ENCODE results near the gene RRP15. TPM values are rescaled to one million over a fixed set of nuclear protein-coding genes. Genes with fewer than 3 reads are reported as not detected.

Gene RRP15
- total and polyA plus RNA-seq, 9 of the 15 experiments (the other 6 are each of a cell fraction or from before 2014, with no cell fraction given): 9.5 to 58.1 (median 29.3) TPM

GRCh38 chr1:218249338-218250140 is 35.6 kb upstream of the RRP15 start:
- CTCF ChIA-PET (ENCODE audit: low intra/inter-chr PET ratio): no interaction called here
- no TSS peak for BruUV-seq (replicated peaks)
- intact Hi-C loops (cut with micrococcal nuclease) (loop anchor here (10.0 kb wide), 2 partner anchors 1135 to 1565 kb away; no protein-coding TSS in a partner anchor), in situ Hi-C loops (cut with MboI) (no loop called here)
- TF ChIP-seq FOXK2 (conservative IDR thresholded peaks at IDR 0.05 in 1 of 2, IDR thresholded peaks at IDR 0.05 in 1 of 2; ENCODE audit: low read depth in 2 of 2): no peak
- no peak for TF ChIP-seq BHLHE40 (IDR thresholded peaks at IDR 0.05; ENCODE audit: low read length)
- TF ChIP-seq ZNF551 (CRISPR knock-in tag; IDR thresholded peaks at IDR 0.05): no peak
- TF ChIP-seq ZNF785 (CRISPR knock-in tag; IDR thresholded peaks at IDR 0.05): no peak
- FAIRE-seq (no peak), ATAC-seq (no peak), DNase-seq (ENCODE audit: extremely low read depth in 1 of 4, low spot score in 3 of 4) (no peak)
- no peaks in the 10 kb centered on the region for H4K20me1 ChIP-seq (replicated peaks; ENCODE audit: control insufficient read depth, insufficient read depth, low read length)
- no peaks in the 10 kb centered on the region for H3K9me1 ChIP-seq (ENCODE audit: control insufficient read depth, insufficient read depth, low read length)
- H2AFZ ChIP-seq (ENCODE audit: low read depth, low read length): no peak overlapping the region
- H3K9me3 ChIP-seq (replicated peaks; ENCODE audit: control insufficient read depth, insufficient read depth, low read depth, low read length): no peaks in the 10 kb centered on the region
- WGBS (ENCODE audit: insufficient coverage, low coverage, missing lambda C conversion rate): 0% methylated on average over 6 of the region's 6 CpGs
- H3K27ac ChIP-seq (ENCODE audit: extremely low read depth, low read depth, low read length): no peak overlapping the region
- POLR2A ChIA-PET: no interaction called here
- no peaks in the 10 kb centered on the region for H3K79me2 ChIP-seq (ENCODE audit: control insufficient read depth, insufficient read depth, low read length)
- no peak overlapping the region for H3K4me2 ChIP-seq (ENCODE audit: insufficient read depth, low read length)
- H3K4me3 ChIP-seq: no peak overlapping the region
- H3K4me1 ChIP-seq (replicated peaks in 1 of 2; ENCODE audit: control insufficient read depth in 2 of 2, insufficient read depth in 2 of 2, low read length in 2 of 2): no peaks in the 10 kb centered on the region
- H3K27me3 ChIP-seq (ENCODE audit: control insufficient read depth in 2 of 2, insufficient read depth in 2 of 2, low read length in 2 of 2): no peaks in the 10 kb centered on the region
- no peaks in the 10 kb centered on the region for H3K36me3 ChIP-seq (ENCODE audit: control insufficient read depth, insufficient read depth, low read length)
- H3K9ac ChIP-seq (ENCODE audit: insufficient read depth in 1 of 2, low read depth in 2 of 2, low read length in 2 of 2): no peak overlapping the region

GRCh38 chr1:218250492-218250891 is 34.6 kb upstream of the RRP15 start:
- ATAC-seq (peak; percentile 83), FAIRE-seq (no peak), DNase-seq (ENCODE audit: extremely low read depth in 1 of 4, low spot score in 3 of 4) (peak; percentile 16 to 51 (median 28))
- ChIA-PET POLR2A (no interaction called here), CTCF (ENCODE audit: low intra/inter-chr PET ratio) (no interaction called here)
- Histone ChIP-seq H3K4me2 (ENCODE audit: insufficient read depth, low read length) (no peak overlapping the region), H2AFZ (ENCODE audit: low read depth, low read length) (no peak overlapping the region), H3K27me3 (ENCODE audit: control insufficient read depth in 2 of 2, insufficient read depth in 2 of 2, low read length in 2 of 2) (no peaks in the 10 kb centered on the region), H4K20me1 (replicated peaks; ENCODE audit: control insufficient read depth, insufficient read depth, low read length) (no peaks in the 10 kb centered on the region), H3K9me1 (ENCODE audit: control insufficient read depth, insufficient read depth, low read length) (no peaks in the 10 kb centered on the region), H3K9me3 (replicated peaks; ENCODE audit: control insufficient read depth, insufficient read depth, low read depth, low read length) (no peaks in the 10 kb centered on the region), H3K9ac (ENCODE audit: insufficient read depth in 1 of 2, low read depth in 2 of 2, low read length in 2 of 2) (no peak overlapping the region), H3K27ac (ENCODE audit: extremely low read depth, low read depth, low read length) (no peak overlapping the region), H3K79me2 (ENCODE audit: control insufficient read depth, insufficient read depth, low read length) (no peaks in the 10 kb centered on the region), H3K4me3 (no peak overlapping the region), H3K4me1 (replicated peaks in 1 of 2; ENCODE audit: control insufficient read depth in 2 of 2, insufficient read depth in 2 of 2, low read length in 2 of 2) (no peaks in the 10 kb centered on the region), H3K36me3 (ENCODE audit: control insufficient read depth, insufficient read depth, low read length) (no peaks in the 10 kb centered on the region)
- in situ Hi-C loops (cut with MboI) (no loop called here), intact Hi-C loops (cut with micrococcal nuclease) (loop anchor here (10.0 kb wide), 2 partner anchors 1134 to 1564 kb away; no protein-coding TSS in a partner anchor)
- WGBS (ENCODE audit: insufficient coverage, low coverage, missing lambda C conversion rate): 0% methylated on average over 4 of the region's 4 CpGs
- BruUV-seq (replicated peaks): no TSS peak
- TF ChIP-seq CTCF (IDR thresholded peaks at IDR 0.05 in 2 of 3, conservative IDR thresholded peaks at IDR 0.05 in 1 of 3; ENCODE audit: insufficient read depth in 2 of 3, low read depth in 1 of 3, low read length in 3 of 3): peak; percentile 40 to 60 (median 47); a peak in 4 of 6 replicates
- 0 out of 2 replicates have a peak, but pooled peaks have one; percentile 13 for TF ChIP-seq SMC3 (conservative IDR thresholded peaks at IDR 0.05; ENCODE audit: insufficient read depth, low read depth, low read length)

Measured in K562 (cell line).